H1 (cell line): Measurements from ENCODE around the gene GLMP. TPM values are rescaled to one million over a fixed set of nuclear protein-coding genes. Genes with fewer than 3 reads are reported as not detected.

ENCODE experiments used
- CTCF ChIA-PET: fragments of 300-600 bp; sonication (Branson Sonifier 250); formaldehyde crosslinking; loops from one replicate; lab custom pipeline; 2021; ENCODE audit not compliant: partially characterized antibody; lab: Charles Lee
- POLR2A ChIA-PET: fragments of 300-600 bp; sonication (Branson Sonifier 250); formaldehyde crosslinking; loops from one replicate; lab custom pipeline; 2021; ENCODE audit warnings: inconsistent platforms; ENCODE audit not compliant: partially characterized antibody; lab: Charles Lee
- DNase-seq, 2 experiments: peaks; one replicate each; pipeline versions ENCODE4 v3.0.0 to v3.0.0-alpha.2; 2010 to 2022; ENCODE audit warnings: low spot score in 2 of 2, low read depth in 1 of 2, mixed read lengths in 1 of 2
- FAIRE-seq: peaks from 2 replicates; lab custom pipeline; 2011; peaks lifted over from hg19 to GRCh38; lab: Jason Lieb, UNC
- H2AFZ ChIP-seq: 2 replicates; pipeline ENCODE4 v1.8.1; 2012; ENCODE audit warnings: low read length, inconsistent platforms
- H2AK5ac ChIP-seq: 2 replicates; pipeline ENCODE4 v1.6.1; 2013; ENCODE audit warnings: low read depth, low read length
- H2BK120ac ChIP-seq: replicated peaks from 2 replicates; pipeline ENCODE3; 2013; ENCODE audit warnings: low read depth, low read length, inconsistent platforms
- H2BK12ac ChIP-seq: 2 replicates; pipeline ENCODE4 v1.6.1; 2013; ENCODE audit warnings: low read depth, low read length
- H2BK15ac ChIP-seq: 2 replicates; pipeline ENCODE4 v1.6.1; 2013; ENCODE audit warnings: low read length
- H2BK20ac ChIP-seq: 2 replicates; pipeline ENCODE4 v1.6.1; 2013; ENCODE audit warnings: low read length
- H2BK5ac ChIP-seq: 2 replicates; pipeline ENCODE4 v1.6.1; 2013; ENCODE audit warnings: low read depth, low read length
- H3K14ac ChIP-seq: 2 replicates; pipeline ENCODE4 v1.6.1; 2013; ENCODE audit warnings: inconsistent platforms; ENCODE audit not compliant: insufficient read length
- H3K18ac ChIP-seq: 2 replicates; pipeline ENCODE4 v1.6.1; 2013; ENCODE audit warnings: low read length; ENCODE audit errors: extremely low read depth
- H3K23ac ChIP-seq: 2 replicates; pipeline ENCODE4 v1.6.1; 2013; ENCODE audit warnings: inconsistent platforms; ENCODE audit not compliant: insufficient read length
- H3K23me2 ChIP-seq: 2 replicates; pipeline ENCODE4 v1.6.1; 2013; ENCODE audit warnings: low read depth, low read length
- H3K27ac ChIP-seq: 2 replicates; pipeline ENCODE4 v1.6.1; 2011; ENCODE audit warnings: low read depth, low read length, inconsistent platforms
- H3K27me3 ChIP-seq, 4 experiments: replicated peaks in 1 of 4; 1 replicate in 1 of 4; 2 replicates in 3 of 4; pipeline versions ENCODE4 v1.6.1 to v1.8.1; 2011 to 2013; ENCODE audit warnings: low read length in 3 of 4, mild to moderate bottlenecking in 3 of 4, inconsistent platforms in 2 of 4, mixed read lengths in 2 of 4, moderate library complexity in 1 of 4; ENCODE audit not compliant: control insufficient read depth in 3 of 4, insufficient read depth in 3 of 4; ENCODE audit errors: extremely low read depth in 1 of 4
- H3K36me3 ChIP-seq, 4 experiments: 2 replicates each; pipeline versions ENCODE4 v1.6.1 to v1.8.1; 2011 to 2013; ENCODE audit warnings: mild to moderate bottlenecking in 4 of 4, low read length in 3 of 4, moderate library complexity in 2 of 4, control low read depth in 1 of 4, inconsistent platforms in 1 of 4; ENCODE audit not compliant: insufficient read depth in 4 of 4, control insufficient read depth in 2 of 4
- H3K4ac ChIP-seq: replicated peaks from 2 replicates; pipeline ENCODE3; 2013; ENCODE audit warnings: low read length, low read depth, mixed read lengths, inconsistent platforms; ENCODE audit not compliant: insufficient read length
- H3K4me1 ChIP-seq, 4 experiments: replicated peaks in 1 of 4; 1 replicate in 1 of 4; 2 replicates in 3 of 4; pipeline versions ENCODE4 v1.6.1 to v1.8.1; 2011 to 2013; ENCODE audit warnings: low read length in 3 of 4, inconsistent platforms in 2 of 4, mixed read lengths in 1 of 4; ENCODE audit not compliant: insufficient read depth in 4 of 4, control insufficient read depth in 3 of 4
- H3K4me2 ChIP-seq, 2 experiments: 2 replicates each; pipeline versions ENCODE4 v1.6.1 to v1.8.1; 2011 to 2013; ENCODE audit warnings: low read depth in 2 of 2, low read length in 2 of 2, control low read depth in 1 of 2, inconsistent platforms in 1 of 2, mild to moderate bottlenecking in 1 of 2; ENCODE audit not compliant: insufficient read depth in 1 of 2
- H3K4me3 ChIP-seq, 4 experiments: fragments of 200-600, 300-600 bp in 1 of 4; sonication (generic), shearing (Covaris generic), sonication (Bioruptor Twin) in 1 of 4; 2 replicates each; pipeline versions ENCODE4 v1.5.1 to v1.8.1; 2011 to 2016; ENCODE audit warnings: low read length in 4 of 4, low read depth in 3 of 4, control low read depth in 2 of 4, inconsistent platforms in 2 of 4, mild to moderate bottlenecking in 2 of 4, mixed read lengths in 1 of 4, moderate library complexity in 1 of 4; ENCODE audit not compliant: insufficient read depth in 2 of 4; ENCODE audit errors: extremely low read depth in 1 of 4
- H3K56ac ChIP-seq: replicated peaks from 2 replicates; pipeline ENCODE3; 2013; ENCODE audit warnings: low read depth, mild to moderate bottlenecking, mixed read lengths, low read length, inconsistent platforms; ENCODE audit not compliant: insufficient read length
- H3K79me1 ChIP-seq: 2 replicates; pipeline ENCODE4 v1.6.1; 2013; ENCODE audit warnings: low read depth, low read length, control low read depth
- H3K79me2 ChIP-seq, 2 experiments: 2 replicates each; pipeline versions ENCODE4 v1.6.1 to v1.8.1; 2012 to 2013; ENCODE audit warnings: low read length in 2 of 2, mild to moderate bottlenecking in 2 of 2, inconsistent platforms in 1 of 2; ENCODE audit not compliant: insufficient read depth in 2 of 2, control insufficient read depth in 1 of 2
- H3K9ac ChIP-seq, 4 experiments: replicated peaks in 1 of 4; 1 replicate in 1 of 4; 2 replicates in 3 of 4; pipeline versions ENCODE4 v1.6.1 to v1.8.1; 2011 to 2013; ENCODE audit warnings: low read depth in 3 of 4, low read length in 3 of 4, control low read depth in 2 of 4, mild to moderate bottlenecking in 2 of 4, moderate library complexity in 2 of 4, inconsistent platforms in 1 of 4; ENCODE audit errors: extremely low read depth in 1 of 4
- H3K9me3 ChIP-seq, 2 experiments: 2 replicates each; pipeline versions ENCODE4 v1.6.1 to v1.8.1; 2012 to 2013; ENCODE audit warnings: mild to moderate bottlenecking in 2 of 2, moderate library complexity in 2 of 2, control low read depth in 1 of 2, inconsistent platforms in 1 of 2, low read depth in 1 of 2, low read length in 1 of 2, mixed read lengths in 1 of 2; ENCODE audit not compliant: insufficient read depth in 2 of 2
- H4K20me1 ChIP-seq, 2 experiments: replicated peaks in 1 of 2; 2 replicates each; pipeline versions ENCODE3 to v1.8.1; 2011 to 2013; ENCODE audit warnings: inconsistent platforms in 2 of 2, low read length in 2 of 2, mild to moderate bottlenecking in 1 of 2; ENCODE audit not compliant: insufficient read depth in 2 of 2, control insufficient read depth in 1 of 2
- H4K5ac ChIP-seq: 2 replicates; pipeline ENCODE4 v1.6.1; 2013; ENCODE audit warnings: low read length, low read depth, mixed read lengths, inconsistent platforms; ENCODE audit not compliant: insufficient read length
- H4K8ac ChIP-seq: 2 replicates; pipeline ENCODE4 v1.8.0; 2013; ENCODE audit warnings: mild to moderate bottlenecking, moderate library complexity, low read length, inconsistent platforms; ENCODE audit not compliant: insufficient read depth; ENCODE audit errors: extremely low read depth
- H4K91ac ChIP-seq: replicated peaks from 2 replicates; pipeline ENCODE3; 2013; ENCODE audit warnings: low read length, mixed read lengths, inconsistent platforms; ENCODE audit not compliant: insufficient read length
- ASH2L ChIP-seq: fragments of 200-600, 300-600 bp; sonication (generic); IDR thresholded peaks from one replicate; pipeline ENCODE4 v1.7.1; 2017; ENCODE audit warnings: low read length
- E2F6 ChIP-seq: IDR thresholded peaks from 2 replicates; pipeline ENCODE4 v1.6.1; 2012; ENCODE audit warnings: inconsistent platforms
- GABPA ChIP-seq: IDR thresholded peaks from 2 replicates; pipeline ENCODE4 v1.6.1; 2011; ENCODE audit warnings: mild to moderate bottlenecking, low read length, moderate library complexity, borderline replicate concordance; ENCODE audit not compliant: insufficient read depth
- POLR2A ChIP-seq, 2 experiments: IDR thresholded peaks; 1 replicate in 1 of 2; 2 replicates in 1 of 2; pipeline ENCODE4 v1.6.1; 2011; ENCODE audit warnings: low read depth in 2 of 2, low read length in 2 of 2, mild to moderate bottlenecking in 2 of 2; ENCODE audit errors: control extremely low read depth in 1 of 2
- SRF ChIP-seq: IDR thresholded peaks from 2 replicates; pipeline ENCODE4 v1.6.1; 2011; ENCODE audit warnings: mild to moderate bottlenecking, low read depth, low read length, moderate library complexity
- WGBS, 2 experiments: shearing (Covaris generic) in 1 of 2; methylation state at CpG; one replicate each; pipeline versions ENCODE4 v1.1.6 to v1.1.7; 2013 to 2015; ENCODE audit warnings: low lambda C conversion rate in 2 of 2, mixed read lengths in 2 of 2, inconsistent platforms in 1 of 2, low coverage in 1 of 2, missing lambda C conversion rate in 1 of 2; ENCODE audit not compliant: insufficient replicate concordance in 2 of 2, insufficient coverage in 1 of 2, insufficient read length in 1 of 2; ENCODE audit errors: extremely low coverage in 1 of 2, missing lambda C conversion rate in 1 of 2; 5-methylcytosine and 5-hydroxymethylcytosine counted together
- polyA plus RNA-seq, 7 experiments: library from polyadenylated mRNA; depleted of rRNA in 3 of 7; stranded (reverse) in 5 of 7; unstranded in 2 of 7; fragments of >200 nt in 5 of 7; fragments of 200-250 nt in 2 of 7; gene quantifications; 1 replicate in 5 of 7; 2 replicates in 1 of 7; 4 replicates in 1 of 7; pipeline versions ENCODE4 v1.2.1 to v1.2.3, GENCODE V29; 2011 to 2013; ENCODE audit warnings: missing spikeins in 2 of 7, mixed read lengths in 2 of 7
- total RNA-seq: library from RNA; stranded (reverse); fragmentation: NEBNext Ultra II Directional; extraction: Animal tissue kit (Norgen Biotek cat#: 25700); gene quantifications from 2 replicates; pipeline ENCODE4 v1.2.1, GENCODE V29; 2021

The GLMP gene
- total and polyA plus RNA-seq, 2 of the 8 experiments (the other 6 are each of a cell fraction or from before 2014, with no cell fraction given), result 48.1 to 59.5 TPM

GRCh38 chr1:156320560-156320959, 25.1 kb upstream of the GLMP start:
- no peak overlapping the region for H3K14ac ChIP-seq
- H3K23me2 ChIP-seq, result no peaks in the 10 kb centered on the region
- H2BK15ac ChIP-seq, result no peak overlapping the region
- ChIA-PET CTCF (interaction anchor here (1.0 to 4.0 kb wide), 9 partner anchors 10 to 179 kb away, joined by 3 to 30 read pairs (median 7); partner anchors contain the start of gene SMG5), POLR2A (interaction anchor here (1.2 to 3.9 kb wide), 5 partner anchors 9 to 108 kb away, joined by 3 to 16 read pairs (median 4); partner anchors contain the start of gene PMF1)
- no peak overlapping the region for H2BK20ac ChIP-seq
- no peaks in the 10 kb centered on the region for H3K4me1 ChIP-seq
- no peak overlapping the region for H3K9ac ChIP-seq
- H3K18ac ChIP-seq, result no peak overlapping the region
- no peak overlapping the region for H3K4me2 ChIP-seq
- H2AK5ac ChIP-seq, result no peak overlapping the region
- no peaks in the 10 kb centered on the region for H3K9me3 ChIP-seq
- no peaks in the 10 kb centered on the region for H3K79me1 ChIP-seq
- H3K79me2 ChIP-seq, result no peaks in the 10 kb centered on the region
- TF ChIP-seq POLR2A (IDR thresholded peaks at IDR 0.05; ENCODE audit: control extremely low read depth in 1 of 2, low read depth in 2 of 2, low read length in 2 of 2) (no peak), ASH2L (no peak), GABPA (no peak), E2F6 (no peak), SRF (no peak)
- H2BK5ac ChIP-seq, result no peak overlapping the region
- H4K91ac ChIP-seq, result no peak overlapping the region
- peaks cover 58 to 97% (median 82%) of the 10 kb centered on the region in 4 experiments for H3K36me3 ChIP-seq
- H3K4ac ChIP-seq, result no peak overlapping the region
- no peak overlapping the region for H3K56ac ChIP-seq
- no peak overlapping the region for H4K8ac ChIP-seq
- 93 to 100% methylated on average over 1 to 3 of the region's 3 CpGs for whole genome bisulfite sequencing, 2 experiments
- no peak overlapping the region for H2BK120ac ChIP-seq
- no peak overlapping the region for H2BK12ac ChIP-seq
- H4K5ac ChIP-seq, result no peak overlapping the region
- no peak for FAIRE-seq
- no peaks in the 10 kb centered on the region for H3K27me3 ChIP-seq
- H4K20me1 ChIP-seq, result peaks cover 0 to 4% of the 10 kb centered on the region in 2 experiments
- no peak overlapping the region for H3K4me3 ChIP-seq
- H2AFZ ChIP-seq, result no peak overlapping the region
- no peak for DNase-seq
- H3K27ac ChIP-seq, result no peak overlapping the region
- H3K23ac ChIP-seq, result no peak overlapping the region
